GM21786 (cell line): ENCODE measurements around the gene RFPL4A.
"Not testable (repeated sequence)": the region's sequence is repeated elsewhere in the genome, so short reads cannot be mapped to it uniquely, and the experiment has no call there.

Source experiments
- ATAC-seq: cut with Tn5 transposase; IDR thresholded peaks from one replicate; pipeline ENCODE4 v1.9.1; 2021; ENCODE audit not compliant: unreplicated experiment

Gene RFPL4A

DNA sequence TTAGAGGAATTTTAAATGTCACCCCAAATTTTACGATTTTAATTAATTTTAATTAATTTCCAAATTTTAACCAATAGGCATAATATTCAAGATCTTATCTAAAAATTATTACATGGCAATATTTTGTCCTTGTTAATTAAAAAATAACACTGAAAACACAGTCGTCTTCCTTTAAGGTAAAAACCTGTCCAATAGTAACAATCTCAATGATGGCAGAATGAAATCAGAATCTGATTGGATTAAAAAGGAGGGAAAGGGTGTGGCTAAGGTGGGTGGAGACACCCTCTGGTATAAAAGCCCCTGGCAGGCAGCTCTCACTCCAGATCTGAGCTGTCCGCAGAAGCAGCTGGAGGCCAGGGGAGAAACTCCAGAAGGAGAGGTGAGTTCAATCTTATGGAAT is at the start of gene RFPL4A:
RFPL4A (plus strand) TSS at position 301 of the 400 bp plus-strand sequence. CDS start 2,704 bp downstream, outside the sequence.
- not testable (repeated sequence) for ATAC-seq

DNA sequence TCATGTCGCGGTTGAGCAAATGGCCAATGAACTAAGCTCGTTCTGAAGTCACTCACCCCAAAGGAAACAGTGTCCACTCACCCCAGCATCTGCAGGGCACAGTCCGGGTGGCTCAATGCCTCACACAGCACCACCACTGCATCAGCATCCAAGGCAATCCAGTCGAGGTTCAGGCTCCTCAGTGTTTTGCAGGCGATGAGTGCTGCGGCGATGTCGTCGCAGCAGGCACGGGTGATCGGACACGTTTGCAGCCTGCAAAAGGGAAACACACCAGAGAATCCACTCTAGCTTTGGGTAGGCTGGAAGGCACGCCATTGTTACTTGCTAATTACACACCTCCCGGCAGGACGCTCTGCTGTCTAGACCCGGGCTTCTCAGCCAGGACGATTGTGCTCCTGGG is 47.2 kb upstream of the RFPL4A start:
- ATAC-seq: no peak

DNA sequence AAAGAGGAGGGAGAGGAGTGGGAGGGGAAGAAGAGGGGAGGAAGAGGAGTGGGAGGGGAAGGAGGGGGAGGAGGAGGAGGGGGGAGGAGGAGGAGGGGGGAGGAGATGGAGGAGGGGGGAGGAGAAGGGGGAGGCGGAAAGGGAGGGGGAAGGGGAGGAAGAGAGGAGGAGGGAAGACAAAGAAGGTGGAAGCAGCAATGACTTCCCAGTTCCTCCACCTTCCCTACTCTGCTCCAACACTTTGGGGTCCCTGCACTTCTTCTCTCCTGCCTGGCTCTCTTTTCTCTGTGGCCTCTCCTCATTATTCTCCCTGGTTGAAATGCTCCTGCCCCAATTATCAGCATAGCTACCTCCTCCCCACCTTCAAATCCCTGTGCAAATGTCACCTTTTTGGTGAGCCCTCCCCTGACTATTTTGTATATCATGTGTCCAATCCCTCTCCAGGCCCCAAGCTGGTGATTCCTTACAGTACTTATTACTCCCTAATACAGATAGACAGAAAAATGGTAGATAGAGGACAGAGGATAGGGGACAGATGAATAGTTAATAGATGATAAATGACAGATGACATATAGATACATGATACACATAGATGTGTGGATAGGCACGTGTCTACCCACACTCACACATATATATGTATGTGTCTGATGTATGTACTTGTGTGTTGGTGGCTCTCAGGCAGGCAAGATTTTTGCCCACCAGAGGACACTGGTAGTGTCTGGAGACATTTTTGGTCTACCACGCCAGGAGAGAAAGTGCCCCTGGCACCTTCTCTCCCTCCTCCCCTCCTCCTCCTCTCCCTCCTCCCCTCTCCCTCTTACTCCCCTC is 45.9 kb upstream of the RFPL4A start:
- ATAC-seq: no peak

- no peak for ATAC-seq
Measured at GRCh38 chr19:55716531-55716930, 42.4 kb upstream of the RFPL4A start.

GRCh38 chr19:55717251-55717650 is 41.6 kb upstream of the RFPL4A start:
- ATAC-seq: no peak

GRCh38 chr19:55717879-55718711 is 40.8 kb upstream of the RFPL4A start:
- not testable (repeated sequence) for ATAC-seq

DNA sequence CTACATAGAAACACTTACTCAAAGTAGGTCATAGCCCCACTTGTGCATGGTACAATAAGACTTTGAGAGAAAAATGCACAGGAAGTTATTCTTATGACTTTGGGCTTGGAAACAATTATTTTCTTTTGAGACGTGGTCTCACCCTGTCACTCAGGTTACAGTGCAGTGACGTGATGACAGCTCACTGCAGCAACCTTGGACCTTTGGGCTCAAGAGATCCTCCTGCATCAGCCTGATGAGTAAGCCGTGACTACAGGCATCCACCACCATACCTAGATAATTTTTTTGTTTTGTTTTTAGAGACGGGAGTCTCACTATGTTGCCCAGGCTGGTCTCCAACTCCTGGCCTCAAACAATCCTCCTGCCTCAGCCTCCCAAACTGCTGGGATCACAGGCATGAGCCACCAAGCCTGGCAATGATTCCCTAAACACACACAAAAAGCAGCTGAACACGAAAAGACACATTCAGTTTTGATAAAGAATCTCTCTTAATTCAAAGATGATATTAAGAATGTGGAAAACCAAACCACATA is 38.6 kb upstream of the RFPL4A start:
- no peak for ATAC-seq

- no peak for ATAC-seq
Measured at GRCh38 chr19:55720801-55721200, 38.1 kb upstream of the RFPL4A start.

DNA sequence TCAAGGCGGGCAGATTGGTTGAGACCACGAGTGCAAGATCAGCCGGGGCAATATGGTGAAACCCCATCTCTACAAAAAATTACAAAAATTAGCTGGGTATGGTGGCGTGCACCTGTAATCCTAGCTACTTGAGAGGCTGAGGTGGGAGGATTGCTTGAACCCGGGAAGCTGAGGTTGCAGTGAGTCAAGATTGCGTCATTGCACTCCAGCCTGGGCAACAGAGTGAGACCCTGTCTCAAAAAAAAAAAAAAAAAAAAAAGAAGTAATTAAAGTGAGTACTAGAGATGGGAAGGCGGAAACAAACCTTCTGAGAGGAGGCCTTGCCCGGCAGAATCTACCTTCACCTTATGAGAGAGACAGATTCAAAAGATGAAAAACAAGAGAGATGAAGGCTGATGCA is 35.4 kb upstream of the RFPL4A start:
- no peak for ATAC-seq

DNA sequence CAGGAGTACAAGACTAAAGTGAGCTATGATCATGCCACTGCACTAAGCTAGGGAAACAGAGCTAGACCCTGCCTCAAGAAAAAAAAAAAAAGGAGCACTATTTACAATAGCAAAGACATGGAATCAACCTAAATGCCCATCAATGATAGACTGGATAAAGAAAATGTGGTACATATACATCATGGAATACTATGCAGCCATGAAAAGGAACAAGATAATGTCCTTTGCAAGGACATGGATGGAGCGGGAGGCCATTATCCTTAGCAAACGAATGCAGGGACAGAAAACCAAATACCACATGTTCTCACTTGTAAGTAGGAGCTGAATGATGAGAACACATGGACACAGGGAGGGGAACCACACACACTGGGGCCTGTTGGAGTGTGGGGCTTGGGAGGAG is 28.5 kb upstream of the RFPL4A start:
- not testable (repeated sequence) for ATAC-seq

DNA sequence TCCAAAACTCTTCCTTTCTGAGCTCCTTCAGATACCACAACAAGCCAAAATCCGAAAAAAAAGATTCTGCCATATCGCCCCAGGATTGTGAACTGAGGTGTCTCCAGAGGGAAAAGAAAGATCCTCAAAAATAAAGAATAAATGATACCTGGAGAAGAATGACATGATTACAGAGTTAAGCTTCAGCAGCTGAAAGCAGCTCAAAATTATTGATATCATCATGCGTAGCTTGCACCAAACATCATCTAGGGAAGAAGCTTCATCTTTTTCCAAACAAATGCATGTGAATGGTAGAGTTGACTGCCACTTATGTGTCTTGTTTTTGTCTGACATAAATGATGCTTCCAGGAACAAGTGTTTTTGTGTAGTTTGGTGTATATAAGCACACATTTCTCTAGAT is 20.6 kb upstream of the RFPL4A start, which contains the start of gene NLRP9:
NLRP9 (minus strand) TSS at position 101 of the 400 bp plus-strand sequence; CDS start at position 73, 28 bp downstream.
- no peak for ATAC-seq

GRCh38 chr19:55750715-55751114 is 8.2 kb upstream of the RFPL4A start:
- ATAC-seq: no peak

DNA sequence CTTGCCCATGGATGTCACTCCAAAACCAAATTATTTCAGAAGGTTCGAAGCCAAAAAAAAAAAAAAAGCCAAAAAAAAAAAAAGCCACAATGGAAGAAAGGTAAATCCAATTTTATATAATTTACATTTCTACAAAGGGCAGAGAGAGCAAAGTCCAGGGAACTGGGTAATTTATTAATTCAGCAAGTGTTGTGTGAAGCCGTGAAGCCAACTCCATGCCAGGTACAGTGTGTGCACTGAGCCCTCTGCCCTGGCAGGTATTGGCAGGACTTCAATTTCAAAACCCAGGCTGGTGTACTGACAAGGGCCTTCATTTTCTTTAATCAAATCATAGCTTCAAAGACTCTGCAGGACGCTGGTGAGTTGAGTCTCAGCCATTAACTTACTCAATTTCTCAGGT is 5.5 kb upstream of the RFPL4A start:
- ATAC-seq: no peak

DNA sequence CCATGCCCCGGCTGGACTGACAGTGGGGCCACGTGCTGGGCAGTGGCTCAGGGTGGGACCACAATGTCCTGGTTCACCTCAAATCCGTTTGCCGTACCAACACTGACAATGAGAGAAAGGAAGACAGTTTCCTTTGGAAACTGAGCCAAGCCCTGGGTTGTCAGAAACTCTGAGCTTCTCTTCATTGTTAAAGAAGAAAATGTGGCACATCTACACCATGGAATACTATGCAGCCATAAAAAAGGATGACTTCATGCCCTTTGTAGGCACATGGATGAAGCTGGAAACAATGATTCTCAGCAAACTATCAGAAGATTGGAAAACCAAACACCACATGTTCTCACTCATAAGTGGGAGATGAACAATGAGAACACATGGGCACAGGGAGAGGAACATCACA is 2.1 kb upstream of the RFPL4A start:
- ATAC-seq: not testable (repeated sequence)

GRCh38 chr19:55766466-55766865 is 7.6 kb downstream of the RFPL4A start:
- no peak for ATAC-seq

GRCh38 chr19:55768818-55769217 is 9.9 kb downstream of the RFPL4A start, which contains the start of gene RFPL4AL1:
Gene RFPL4AL1, plus strand, starts transcription at chr19:55769118. Its CDS starts 2,687 bp downstream, at chr19:55771805.
- not testable (repeated sequence) for ATAC-seq

- not testable (repeated sequence) for ATAC-seq
Measured at GRCh38 chr19:55769632-55770031, 10.7 kb downstream of the RFPL4A start.

- no peak for ATAC-seq
Measured at GRCh38 chr19:55777528-55777927, 18.6 kb downstream of the RFPL4A start.

GRCh38 chr19:55778331-55778730 is 19.4 kb downstream of the RFPL4A start:
- ATAC-seq: no peak

- ATAC-seq: no peak
Measured at GRCh38 chr19:55781112-55781511, 22.2 kb downstream of the RFPL4A start.

DNA sequence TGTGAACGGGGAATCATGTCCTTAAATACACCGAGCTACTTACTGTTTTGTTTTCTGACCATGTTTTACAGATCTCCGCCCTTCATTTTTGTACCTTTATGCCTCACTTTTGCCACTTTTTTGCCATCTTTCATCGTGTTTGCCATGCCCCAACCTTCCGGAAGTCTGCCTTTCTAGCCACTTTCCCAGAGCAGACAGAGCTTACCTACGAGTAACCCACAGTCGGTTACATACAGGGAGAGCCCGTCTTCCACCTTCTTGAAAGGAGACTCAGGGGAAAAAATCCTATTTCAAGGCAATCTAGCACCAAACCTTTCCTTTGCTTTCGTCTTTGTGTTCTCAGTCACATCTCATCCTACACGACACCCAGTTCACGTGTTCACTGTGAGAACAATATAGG is 36.1 kb downstream of the RFPL4A start:
- ATAC-seq: no peak
